ENCODE data around the gene GRIPAP1. TPM values are rescaled to one million over a fixed set of nuclear protein-coding genes. Genes with fewer than 3 reads are reported as not detected.

The GRIPAP1 gene
- total and polyA plus RNA-seq, 2 donors = 16.1 to 27.9 TPM

Small RNA genes lying within 50 kb of the gene (small RNA-seq; reads per million reads assigned to genes)
- not detected for gene RNU6-722P

Other genes with a start within 250 kb of the GRIPAP1 start
- not detected for gene GLOD5, start 240.5 kb downstream of the GRIPAP1 start, total RNA-seq
- gene GLOD5, start 240.5 kb downstream of the GRIPAP1 start, polyA plus RNA-seq = not detected
- not detected for gene GATA1, start 215.7 kb downstream of the GRIPAP1 start, total RNA-seq
- gene GATA1, start 215.7 kb downstream of the GRIPAP1 start, polyA plus RNA-seq = 0.34 TPM
- gene HDAC6, start 200.2 kb downstream of the GRIPAP1 start, total RNA-seq = 63.8 TPM
- 42.0 TPM for gene HDAC6, start 200.2 kb downstream of the GRIPAP1 start, polyA plus RNA-seq
- not detected for gene ERAS, start 175.8 kb downstream of the GRIPAP1 start, total RNA-seq
- 0.10 TPM for gene ERAS, start 175.8 kb downstream of the GRIPAP1 start, polyA plus RNA-seq
- 1.1 TPM for gene PCSK1N, start 166.7 kb downstream of the GRIPAP1 start, total RNA-seq
- gene PCSK1N, start 166.7 kb downstream of the GRIPAP1 start, polyA plus RNA-seq = 6.9 TPM
- gene TIMM17B, start 104.5 kb downstream of the GRIPAP1 start, total RNA-seq = 15.0 TPM
- gene TIMM17B, start 104.5 kb downstream of the GRIPAP1 start, polyA plus RNA-seq = 54.4 TPM
- 13.9 TPM for gene PQBP1, start 104.3 kb downstream of the GRIPAP1 start, total RNA-seq
- gene PQBP1, start 104.3 kb downstream of the GRIPAP1 start, polyA plus RNA-seq = 102 TPM
- 10.5 TPM for gene SLC35A2, start 90.6 kb downstream of the GRIPAP1 start, total RNA-seq
- 18.9 TPM for gene SLC35A2, start 90.6 kb downstream of the GRIPAP1 start, polyA plus RNA-seq
- gene PIM2, start 83.2 kb downstream of the GRIPAP1 start, total RNA-seq = 4.0 TPM
- gene PIM2, start 83.2 kb downstream of the GRIPAP1 start, polyA plus RNA-seq = 8.4 TPM
- gene OTUD5, start 44.7 kb downstream of the GRIPAP1 start, total RNA-seq = 21.3 TPM
- 48.9 TPM for gene OTUD5, start 44.7 kb downstream of the GRIPAP1 start, polyA plus RNA-seq
- 2.4 TPM for gene KCND1, start 30.4 kb downstream of the GRIPAP1 start, total RNA-seq
- 3.3 TPM for gene KCND1, start 30.4 kb downstream of the GRIPAP1 start, polyA plus RNA-seq
- 11.7 TPM for gene TFE3, start 41.1 kb upstream of the GRIPAP1 start, total RNA-seq
- 63.5 TPM for gene TFE3, start 41.1 kb upstream of the GRIPAP1 start, polyA plus RNA-seq
- gene CCDC120, start 56.7 kb upstream of the GRIPAP1 start, total RNA-seq = 2.7 TPM
- gene CCDC120, start 56.7 kb upstream of the GRIPAP1 start, polyA plus RNA-seq = 4.5 TPM
- gene PRAF2, start 71.7 kb upstream of the GRIPAP1 start, total RNA-seq = 4.3 TPM
- 44.0 TPM for gene PRAF2, start 71.7 kb upstream of the GRIPAP1 start, polyA plus RNA-seq
- 36.3 TPM for gene WDR45, start 77.6 kb upstream of the GRIPAP1 start, total RNA-seq
- gene WDR45, start 77.6 kb upstream of the GRIPAP1 start, polyA plus RNA-seq = 77.5 TPM
- 15.1 TPM for gene GPKOW, start 121.5 kb upstream of the GRIPAP1 start, total RNA-seq
- gene GPKOW, start 121.5 kb upstream of the GRIPAP1 start, polyA plus RNA-seq = 27.2 TPM
- gene MAGIX, start 160.5 kb upstream of the GRIPAP1 start, total RNA-seq = 1.9 TPM
- 4.0 TPM for gene MAGIX, start 160.5 kb upstream of the GRIPAP1 start, polyA plus RNA-seq
- gene PLP2, start 169.6 kb upstream of the GRIPAP1 start, total RNA-seq = 18.2 TPM
- 299 TPM for gene PLP2, start 169.6 kb upstream of the GRIPAP1 start, polyA plus RNA-seq
- 4.7 TPM for gene PRICKLE3, start 184.1 kb upstream of the GRIPAP1 start, total RNA-seq
- gene PRICKLE3, start 184.1 kb upstream of the GRIPAP1 start, polyA plus RNA-seq = 15.2 TPM
- gene SYP, start 197.9 kb upstream of the GRIPAP1 start, total RNA-seq = 4.7 TPM
- gene SYP, start 197.9 kb upstream of the GRIPAP1 start, polyA plus RNA-seq = 8.3 TPM
- 0.05 TPM for gene CACNA1F, start 231.1 kb upstream of the GRIPAP1 start, total RNA-seq
- gene CACNA1F, start 231.1 kb upstream of the GRIPAP1 start, polyA plus RNA-seq = 0.10 TPM
- gene CCDC22, start 233.2 kb upstream of the GRIPAP1 start, total RNA-seq = 6.6 TPM
- 18.0 TPM for gene CCDC22, start 233.2 kb upstream of the GRIPAP1 start, polyA plus RNA-seq

Data from urinary bladder (tissue), 2 donors.